ELF-1 (cell line): ENCODE results near the gene ABCC3.
"Not testable (repeated sequence)": the region's sequence is repeated elsewhere in the genome, so short reads cannot be mapped to it uniquely, and the experiment has no call there.

Experiments used
- DNase-seq: peaks from one replicate; pipeline ENCODE4 v3.0.0-alpha.2; 2016; ENCODE audit warnings: low read depth, low spot score

ABCC3 gene

GRCh38 chr17:50699410-50699809 is 64.7 kb downstream of the ABCC3 start:
- DNase-seq = no peak

- no peak for DNase-seq
These were observed 68.5 kb downstream of the ABCC3 start for GRCh38 chr17:50703162-50703561.

- DNase-seq = peak; percentile 77
These were observed 72.8 kb downstream of the ABCC3 start, which contains the start of gene ANKRD40 for GRCh38 chr17:50707289-50708049. Gene ANKRD40 (minus strand): TSS chr17:50707914. CDS start chr17:50707654, 260 bp downstream.

- DNase-seq = no peak
These were observed 73.6 kb downstream of the ABCC3 start for GRCh38 chr17:50708050-50709000.

- not testable (repeated sequence) for DNase-seq
These were observed 74.4 kb downstream of the ABCC3 start for GRCh38 chr17:50709053-50709452.

DNA sequence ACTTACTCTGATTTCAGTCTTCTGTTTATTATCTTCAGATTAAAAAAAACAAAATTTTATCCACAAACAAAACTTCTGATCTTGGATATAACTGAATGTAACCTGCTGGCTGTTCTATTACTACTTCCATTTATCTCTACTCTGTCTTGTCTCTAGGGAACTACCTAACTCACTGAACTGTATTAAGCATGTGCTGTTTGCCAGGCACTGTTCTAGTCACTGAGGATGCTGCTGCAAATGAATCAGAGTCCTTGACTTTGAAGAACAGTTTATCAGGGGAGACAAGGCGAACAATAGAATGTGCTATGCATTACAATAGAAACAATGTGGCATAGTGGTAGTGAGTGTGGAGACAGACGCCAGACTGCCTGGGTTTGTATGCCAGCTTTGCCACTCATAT is 75.3 kb downstream of the ABCC3 start:
- DNase-seq = no peak

DNA sequence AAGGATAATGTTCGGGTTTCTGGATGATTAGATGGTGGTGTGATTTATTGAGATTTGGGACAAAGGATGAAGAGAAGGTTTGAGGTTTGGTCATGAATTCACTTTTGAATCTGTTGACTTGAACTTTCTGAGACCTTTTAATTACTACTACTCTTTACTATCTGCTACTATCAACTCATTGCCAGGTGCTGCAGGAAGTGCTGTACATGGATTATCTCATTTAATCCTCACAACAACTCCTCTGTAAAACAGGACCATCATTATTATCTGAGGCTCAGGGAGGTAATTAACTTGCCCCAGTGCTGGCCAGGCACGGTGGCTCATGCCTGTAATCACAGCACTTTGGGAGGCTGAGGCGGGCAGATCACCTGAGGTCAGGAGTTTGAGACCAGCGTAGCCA is 76.0 kb downstream of the ABCC3 start:
- DNase-seq = no peak

- no peak for DNase-seq
These were observed 78.0 kb downstream of the ABCC3 start for GRCh38 chr17:50712641-50713040.

DNA sequence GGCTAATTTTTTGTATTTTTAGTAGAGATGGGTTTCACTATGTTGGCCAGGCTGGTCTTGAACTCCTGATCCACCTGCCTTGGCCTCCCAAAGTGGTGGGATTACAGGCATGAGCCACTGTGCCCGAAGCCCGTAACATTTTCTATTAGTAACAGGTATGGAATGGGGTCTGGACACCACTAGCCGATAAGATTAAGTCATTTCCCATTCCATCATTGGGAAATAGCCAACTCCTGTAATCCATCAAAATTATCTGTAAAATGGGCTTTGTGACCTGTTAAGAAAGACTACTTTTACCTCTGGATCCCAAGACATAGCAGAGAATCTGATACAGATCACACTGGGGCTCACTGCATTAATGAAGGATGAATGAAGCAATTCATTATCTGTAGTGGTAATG is 80.8 kb downstream of the ABCC3 start:
- DNase-seq = no peak

DNA sequence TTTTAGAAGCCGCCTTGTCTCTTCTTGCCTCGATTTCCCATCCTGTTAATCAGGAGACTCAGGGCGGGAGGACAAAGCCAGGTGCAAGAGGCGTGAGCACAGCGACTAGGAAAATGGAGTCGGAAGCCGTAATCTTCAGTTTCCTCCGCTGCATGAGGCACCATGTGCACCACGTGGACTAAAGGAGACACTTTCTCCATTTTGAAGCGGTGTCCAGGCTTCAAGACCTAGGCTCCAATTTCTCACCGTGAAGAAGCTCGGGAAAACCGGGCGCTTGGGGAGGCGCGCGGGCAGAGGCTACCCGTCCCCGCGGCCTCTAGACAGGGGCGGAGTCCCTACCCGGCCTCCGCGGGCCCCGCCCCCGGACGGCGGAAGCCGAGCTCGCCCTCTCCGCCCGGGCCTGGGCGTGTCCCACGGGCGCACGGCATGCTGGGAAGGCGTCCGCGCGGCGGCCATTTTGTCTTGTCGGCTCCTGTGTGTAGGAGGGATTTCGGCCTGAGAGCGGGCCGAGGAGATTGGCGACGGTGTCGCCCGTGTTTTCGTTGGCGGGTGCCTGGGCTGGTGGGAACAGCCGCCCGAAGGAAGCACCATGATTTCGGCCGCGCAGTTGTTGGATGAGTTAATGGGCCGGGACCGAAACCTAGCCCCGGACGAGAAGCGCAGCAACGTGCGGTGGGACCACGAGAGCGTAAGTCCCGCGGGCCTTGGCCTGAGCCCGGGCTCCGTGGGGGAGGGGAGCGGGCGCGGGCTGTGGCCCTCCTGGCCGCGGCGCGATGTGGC is 84.7 kb downstream of the ABCC3 start, which contains the start of gene LUC7L3:
Gene LUC7L3 (plus strand): TSS at position 460 of the 780 bp plus-strand sequence. CDS start 130 bp downstream, at position 590.
- peak; percentile 97 for DNase-seq

- DNase-seq = no peak
These were observed 85.5 kb downstream of the ABCC3 start for GRCh38 chr17:50719924-50720794.

DNA sequence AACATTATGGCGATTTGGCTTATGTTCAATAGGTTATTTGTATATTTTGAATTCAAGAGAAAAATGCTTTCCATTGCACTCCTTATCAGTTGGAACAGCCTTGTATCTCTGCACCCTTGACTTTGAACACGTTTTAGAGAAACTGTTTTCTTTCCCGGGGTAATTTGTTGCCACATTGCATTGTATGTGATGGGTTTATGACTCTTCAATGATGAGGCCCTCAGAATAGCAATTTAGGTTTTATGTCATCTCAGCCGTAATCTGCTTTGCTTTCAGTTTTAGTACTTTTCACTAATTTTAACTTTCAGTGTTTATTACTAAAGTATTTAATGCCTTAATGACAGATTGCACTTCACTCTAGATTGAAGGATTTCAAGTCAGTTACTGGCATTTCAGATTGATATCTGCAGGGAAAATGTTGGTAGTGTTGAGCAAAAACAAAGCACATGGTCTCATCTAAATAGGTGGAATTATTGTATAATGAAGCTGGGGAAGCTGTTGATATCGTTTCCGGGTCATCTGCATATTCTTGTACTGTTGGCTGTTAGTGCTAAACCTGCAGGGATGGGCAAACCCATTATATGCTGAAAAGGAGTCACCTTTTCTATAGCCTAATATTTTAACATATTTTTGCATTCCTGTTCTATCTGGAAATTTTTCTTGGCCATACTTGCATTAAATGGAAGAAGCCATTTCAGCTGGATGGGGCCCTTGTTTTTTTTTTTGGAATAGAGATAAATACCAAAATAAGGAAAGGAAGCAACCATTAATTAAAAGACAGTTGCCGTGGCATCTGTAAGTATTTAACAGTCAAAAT is 86.7 kb downstream of the ABCC3 start:
- DNase-seq = no peak

DNA sequence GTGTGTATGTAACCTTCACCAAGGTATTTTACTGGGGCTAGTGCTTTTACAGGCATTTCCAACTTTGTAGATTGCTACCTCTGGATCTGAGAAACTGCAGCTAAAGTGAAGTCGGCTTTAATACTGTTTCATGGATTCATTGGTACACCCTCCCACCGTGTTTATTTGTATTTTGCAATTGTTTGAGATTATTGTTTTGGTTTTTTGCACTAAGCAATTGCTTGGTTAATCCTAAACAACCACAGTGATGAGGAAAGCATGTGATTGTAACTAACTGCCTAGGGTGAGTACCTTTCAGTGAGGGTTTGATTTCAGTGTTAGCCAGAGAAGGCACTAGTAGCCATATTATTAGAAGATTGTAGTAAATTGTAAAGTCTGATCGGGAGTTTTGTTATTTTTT is 88.1 kb downstream of the ABCC3 start:
- no peak for DNase-seq

- not testable (repeated sequence) for DNase-seq
These were observed 89.9 kb downstream of the ABCC3 start for GRCh38 chr17:50724622-50725021.

DNA sequence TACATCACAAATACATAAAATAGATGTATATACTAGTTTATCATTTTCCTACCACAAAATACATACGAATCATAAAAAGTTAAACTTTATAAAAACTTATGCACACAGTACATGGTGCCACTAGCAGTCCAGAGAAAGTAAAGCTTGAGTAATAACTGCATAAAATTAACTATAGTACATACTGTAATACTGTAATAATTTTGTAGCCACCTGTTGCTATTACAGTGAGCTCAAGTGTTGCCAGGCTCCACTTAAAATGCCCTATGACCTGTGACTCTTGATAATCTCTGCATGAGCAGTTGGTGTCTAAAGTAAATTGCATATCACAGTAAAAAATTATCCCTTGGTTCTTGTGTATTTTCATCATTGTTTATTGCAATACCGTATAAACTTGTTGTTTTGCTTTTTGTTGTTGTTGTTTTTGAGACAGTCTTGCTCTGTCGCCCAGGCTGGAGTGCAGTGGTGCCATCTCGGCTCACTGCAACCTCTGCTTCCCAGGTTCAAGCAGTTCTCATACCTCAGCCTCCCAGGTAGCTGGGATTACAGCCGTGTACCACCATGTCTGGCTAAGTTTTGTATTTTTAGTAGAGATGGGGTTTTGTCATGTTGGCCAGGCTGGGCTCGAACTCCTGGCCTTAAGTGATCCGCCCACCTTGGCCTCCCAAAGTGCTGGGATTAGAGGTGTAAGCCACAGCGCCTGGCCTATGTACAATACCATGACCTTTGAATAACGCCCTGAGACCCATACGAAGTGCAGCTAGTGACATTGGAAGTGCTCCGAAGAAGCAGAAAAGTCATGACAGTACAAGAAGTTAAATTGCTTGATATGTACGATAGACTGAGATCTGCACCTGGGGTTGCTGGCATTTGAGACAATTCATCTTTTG is 91.3 kb downstream of the ABCC3 start:
- no peak for DNase-seq

GRCh38 chr17:50728112-50728429 is 93.4 kb downstream of the ABCC3 start:
- DNase-seq = no peak

GRCh38 chr17:50728881-50729765 is 94.4 kb downstream of the ABCC3 start:
- DNase-seq = no peak
